ENCODE data around the gene MACROH2A2. TPM values are rescaled to one million over a fixed set of nuclear protein-coding genes. Genes with fewer than 3 reads are reported as not detected.
"Not testable (repeated sequence)": the region's sequence is repeated elsewhere in the genome, so short reads cannot be mapped to it uniquely, and the experiment has no call there.

MACROH2A2 gene
- polyA plus RNA-seq, 1 donor = 52.0 TPM

DNA sequence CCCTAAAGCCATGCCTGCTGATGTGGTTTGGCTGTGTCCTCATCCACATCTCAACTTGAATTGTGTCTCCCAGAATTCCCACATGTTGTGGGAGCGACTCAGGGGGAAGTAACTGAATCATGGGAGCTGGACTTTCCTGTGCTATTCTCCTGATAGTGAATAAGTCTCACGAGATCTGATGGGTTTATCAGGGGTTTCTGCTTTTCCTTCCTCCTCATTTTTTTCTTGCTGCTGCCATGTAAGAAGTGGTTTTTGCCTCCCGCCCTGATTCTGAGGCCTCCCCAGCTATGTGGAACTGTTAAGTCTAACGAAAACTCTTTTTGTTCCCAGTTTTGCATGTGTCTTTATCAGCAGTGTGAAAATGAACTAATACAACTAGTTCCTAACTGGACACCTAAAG, 11.8 kb downstream of the MACROH2A2 start:
- no peaks in the 10 kb centered on the region for H3K36me3 ChIP-seq (ENCODE audit: control insufficient read depth, insufficient read depth, low read length)
- no peaks in the 10 kb centered on the region for H3K4me1 ChIP-seq (ENCODE audit: control insufficient read depth, insufficient read depth, low read length)
- H3K4me3 ChIP-seq (ENCODE audit: low read length) = no peak overlapping the region
- no peak for DNase-seq
- no peak overlapping the region for H3K27ac ChIP-seq (ENCODE audit: low read length)
- no peaks in the 10 kb centered on the region for H3K27me3 ChIP-seq (ENCODE audit: control insufficient read depth, insufficient read depth, low read length)
- no CpG with 5 or more reads among the region's 4 CpGs for WGBS (ENCODE audit: insufficient coverage, low lambda C conversion rate)
- H3K9me3 ChIP-seq (ENCODE audit: control insufficient read depth, low read depth, low read length) = no peaks in the 10 kb centered on the region

GRCh38 chr10:70066190-70066589, 13.5 kb downstream of the MACROH2A2 start:
- Histone ChIP-seq H3K4me3 (ENCODE audit: low read length) (no peak overlapping the region), H3K36me3 (ENCODE audit: control insufficient read depth, insufficient read depth, low read length) (no peaks in the 10 kb centered on the region), H3K27me3 (ENCODE audit: control insufficient read depth, insufficient read depth, low read length) (no peaks in the 10 kb centered on the region), H3K27ac (ENCODE audit: low read length) (no peak overlapping the region), H3K4me1 (ENCODE audit: control insufficient read depth, insufficient read depth, low read length) (no peaks in the 10 kb centered on the region), H3K9me3 (ENCODE audit: control insufficient read depth, low read depth, low read length) (no peaks in the 10 kb centered on the region)
- DNase-seq = no peak
- 75% methylated on average over 2 of the region's 3 CpGs for WGBS (ENCODE audit: insufficient coverage, low lambda C conversion rate)

GRCh38 chr10:70067586-70067985, 14.9 kb downstream of the MACROH2A2 start:
- Histone ChIP-seq H3K27ac (ENCODE audit: low read length) (no peak overlapping the region), H3K4me3 (ENCODE audit: low read length) (no peak overlapping the region), H3K36me3 (ENCODE audit: control insufficient read depth, insufficient read depth, low read length) (no peaks in the 10 kb centered on the region), H3K27me3 (ENCODE audit: control insufficient read depth, insufficient read depth, low read length) (no peaks in the 10 kb centered on the region), H3K9me3 (ENCODE audit: control insufficient read depth, low read depth, low read length) (no peaks in the 10 kb centered on the region), H3K4me1 (ENCODE audit: control insufficient read depth, insufficient read depth, low read length) (no peaks in the 10 kb centered on the region)
- no peak for DNase-seq
- WGBS (ENCODE audit: insufficient coverage, low lambda C conversion rate) = no CpG with 5 or more reads among the region's 2 CpGs

DNA sequence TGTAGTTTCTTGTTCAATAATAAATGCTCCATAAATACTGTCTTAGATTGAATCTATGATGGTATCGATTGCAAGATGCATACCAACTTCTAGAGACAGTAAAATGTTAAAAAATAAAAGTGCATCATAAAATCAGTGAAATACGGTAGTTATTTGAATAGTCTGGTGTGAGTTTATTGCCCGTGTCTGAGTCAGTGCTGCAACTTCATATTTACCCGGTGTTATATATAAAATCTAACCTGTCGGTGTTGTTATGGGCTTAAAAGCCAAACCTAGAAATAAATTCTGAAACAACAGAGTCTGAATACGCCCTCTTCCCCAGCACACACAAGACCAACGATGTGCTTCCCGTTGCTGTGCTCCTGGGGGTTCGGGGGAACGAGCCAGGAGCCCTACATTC, 16.3 kb downstream of the MACROH2A2 start:
- no peaks in the 10 kb centered on the region for H3K4me1 ChIP-seq (ENCODE audit: control insufficient read depth, insufficient read depth, low read length)
- WGBS (ENCODE audit: insufficient coverage, low lambda C conversion rate) = 98% methylated on average over 6 of the region's 10 CpGs
- no peaks in the 10 kb centered on the region for H3K9me3 ChIP-seq (ENCODE audit: control insufficient read depth, low read depth, low read length)

DNA sequence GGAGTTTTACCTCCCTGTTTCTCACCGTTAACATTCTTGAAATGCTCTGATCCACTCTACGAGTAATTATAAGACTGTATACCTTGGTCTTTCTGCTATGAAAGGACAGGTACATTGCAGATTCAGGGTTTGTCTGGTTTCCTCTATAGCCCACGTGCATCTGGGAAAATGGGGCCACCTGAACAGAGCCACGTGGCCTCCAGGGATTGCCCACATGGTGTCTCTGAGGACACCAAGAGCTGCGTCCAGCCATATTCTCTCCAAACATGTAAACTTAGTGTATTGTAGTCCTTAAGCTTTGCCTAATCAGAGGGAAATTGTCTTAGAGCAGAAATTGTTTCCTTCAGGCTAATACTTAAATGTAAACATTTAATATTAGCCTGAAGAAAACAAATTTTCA, 16.7 kb downstream of the MACROH2A2 start:
- no peaks in the 10 kb centered on the region for H3K4me1 ChIP-seq (ENCODE audit: control insufficient read depth, insufficient read depth, low read length)
- DNase-seq = no peak
- no CpG with 5 or more reads among the region's 5 CpGs for WGBS (ENCODE audit: insufficient coverage, low lambda C conversion rate)
- no peak overlapping the region for H3K4me3 ChIP-seq (ENCODE audit: low read length)
- no peak overlapping the region for H3K27ac ChIP-seq (ENCODE audit: low read length)
- H3K27me3 ChIP-seq (ENCODE audit: control insufficient read depth, insufficient read depth, low read length) = no peaks in the 10 kb centered on the region
- no peaks in the 10 kb centered on the region for H3K36me3 ChIP-seq (ENCODE audit: control insufficient read depth, insufficient read depth, low read length)
- H3K9me3 ChIP-seq (ENCODE audit: control insufficient read depth, low read depth, low read length) = no peaks in the 10 kb centered on the region

More for the DNA sequence above, 16.3 kb downstream of the MACROH2A2 start:
- Histone ChIP-seq H3K36me3 (ENCODE audit: control insufficient read depth, insufficient read depth, low read length) (no peaks in the 10 kb centered on the region), H3K27me3 (ENCODE audit: control insufficient read depth, insufficient read depth, low read length) (no peaks in the 10 kb centered on the region), H3K27ac (ENCODE audit: low read length) (no peak overlapping the region), H3K4me3 (ENCODE audit: low read length) (no peak overlapping the region)
- DNase-seq = no peak

DNA sequence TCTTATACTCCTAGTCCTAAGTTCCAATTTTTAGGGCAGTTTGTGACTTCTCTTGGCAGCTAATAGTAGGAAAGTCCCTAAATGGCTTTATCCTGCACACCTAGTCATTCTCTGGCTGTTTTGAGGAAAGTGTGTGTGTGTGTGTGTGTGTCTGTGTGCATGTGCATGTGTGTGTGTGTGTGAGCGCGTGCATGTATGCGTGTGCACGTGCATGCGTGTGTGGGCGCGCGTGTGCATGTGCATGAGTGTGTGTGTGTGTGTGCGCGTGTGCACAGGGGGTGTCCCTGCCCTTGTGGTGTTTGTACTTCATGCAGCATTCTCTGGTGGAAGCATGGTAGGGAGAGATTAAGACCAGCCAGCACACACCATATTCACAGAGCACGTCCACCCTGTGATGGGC, 18.2 kb downstream of the MACROH2A2 start:
- H3K27ac ChIP-seq (ENCODE audit: low read length) = no peak overlapping the region
- H3K4me1 ChIP-seq (ENCODE audit: control insufficient read depth, insufficient read depth, low read length) = no peaks in the 10 kb centered on the region
- H3K36me3 ChIP-seq (ENCODE audit: control insufficient read depth, insufficient read depth, low read length) = peaks cover 6% of the 10 kb centered on the region
- DNase-seq = no peak
- no peak overlapping the region for H3K4me3 ChIP-seq (ENCODE audit: low read length)
- no peaks in the 10 kb centered on the region for H3K9me3 ChIP-seq (ENCODE audit: control insufficient read depth, low read depth, low read length)
- 100% methylated on average over 3 of the region's 11 CpGs for WGBS (ENCODE audit: insufficient coverage, low lambda C conversion rate)
- H3K27me3 ChIP-seq (ENCODE audit: control insufficient read depth, insufficient read depth, low read length) = no peaks in the 10 kb centered on the region

DNA sequence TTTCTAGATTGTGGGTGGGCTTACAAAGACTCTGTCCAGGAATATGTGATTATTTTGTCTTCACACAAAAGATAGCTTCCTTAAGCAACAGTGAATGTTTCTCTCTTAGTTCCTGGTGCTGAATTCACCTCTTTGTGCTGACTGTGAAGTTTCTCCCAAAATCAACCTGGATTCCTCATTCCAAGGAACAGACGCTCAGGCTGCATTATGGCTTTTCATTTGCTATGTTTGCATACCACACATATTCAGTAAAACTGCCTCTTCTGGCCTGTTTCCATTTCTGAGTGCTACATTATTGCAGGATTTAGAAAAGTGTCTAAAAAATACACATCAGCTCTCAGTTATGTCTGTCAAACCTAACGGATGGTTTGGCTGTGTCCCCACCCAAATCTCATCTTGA, 21.5 kb downstream of the MACROH2A2 start:
- Histone ChIP-seq H3K4me1 (ENCODE audit: control insufficient read depth, insufficient read depth, low read length) (no peaks in the 10 kb centered on the region), H3K27ac (ENCODE audit: low read length) (no peak overlapping the region), H3K4me3 (ENCODE audit: low read length) (no peak overlapping the region), H3K36me3 (ENCODE audit: control insufficient read depth, insufficient read depth, low read length) (peaks cover 27% of the 10 kb centered on the region), H3K27me3 (ENCODE audit: control insufficient read depth, insufficient read depth, low read length) (no peaks in the 10 kb centered on the region), H3K9me3 (ENCODE audit: control insufficient read depth, low read depth, low read length) (no peaks in the 10 kb centered on the region)
- WGBS (ENCODE audit: insufficient coverage, low lambda C conversion rate) = no CpG with 5 or more reads among the region's 2 CpGs
- DNase-seq = no peak

DNA sequence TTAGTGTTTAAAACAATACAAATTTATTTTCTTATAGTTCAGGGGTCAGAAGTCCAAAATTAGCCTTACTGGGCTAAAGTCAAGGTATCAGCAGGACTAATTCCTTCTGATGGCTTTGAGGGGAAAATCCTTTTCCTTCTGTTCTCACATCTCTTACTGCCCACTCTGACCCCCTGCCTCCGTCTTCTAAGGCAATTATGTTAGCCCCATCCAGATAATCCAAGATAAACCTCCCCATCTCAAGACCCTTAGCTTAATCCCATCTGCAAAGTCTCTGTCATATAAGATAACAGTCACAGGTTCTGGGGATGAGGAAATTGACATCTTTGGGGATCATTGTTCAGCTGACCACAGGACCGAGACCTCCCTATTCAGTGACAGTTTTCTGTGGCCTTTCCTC, 22.3 kb downstream of the MACROH2A2 start:
- H3K9me3 ChIP-seq (ENCODE audit: control insufficient read depth, low read depth, low read length) = no peaks in the 10 kb centered on the region
- H3K27me3 ChIP-seq (ENCODE audit: control insufficient read depth, insufficient read depth, low read length) = no peaks in the 10 kb centered on the region
- no peak overlapping the region for H3K27ac ChIP-seq (ENCODE audit: low read length)
- no peak overlapping the region for H3K4me3 ChIP-seq (ENCODE audit: low read length)
- no CpG with 5 or more reads among the region's 2 CpGs for WGBS (ENCODE audit: insufficient coverage, low lambda C conversion rate)
- DNase-seq = no peak
- peaks cover 27% of the 10 kb centered on the region for H3K36me3 ChIP-seq (ENCODE audit: control insufficient read depth, insufficient read depth, low read length)
- H3K4me1 ChIP-seq (ENCODE audit: control insufficient read depth, insufficient read depth, low read length) = no peaks in the 10 kb centered on the region

DNA sequence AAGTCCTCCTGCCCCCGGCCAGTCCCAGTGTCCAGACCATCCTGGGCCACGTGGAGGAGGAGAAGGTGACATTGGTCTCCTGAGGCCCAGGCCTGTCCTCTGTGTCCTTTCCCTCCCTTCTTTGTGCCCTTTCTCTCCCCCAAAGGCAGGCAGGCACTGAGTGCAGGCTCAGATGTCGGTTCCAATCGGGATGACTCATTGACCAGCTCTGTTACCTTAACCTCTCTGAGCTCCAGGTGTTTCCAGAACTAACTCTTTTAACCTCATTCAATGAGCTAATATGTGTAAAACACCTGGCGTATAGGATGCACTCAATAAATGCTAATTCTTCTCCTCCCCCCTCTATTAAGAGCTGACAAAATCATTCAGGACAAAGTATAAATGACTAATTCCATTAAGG, 25.7 kb downstream of the MACROH2A2 start:
- H3K36me3 ChIP-seq (ENCODE audit: control insufficient read depth, insufficient read depth, low read length) = peaks cover 35% of the 10 kb centered on the region
- no peaks in the 10 kb centered on the region for H3K27me3 ChIP-seq (ENCODE audit: control insufficient read depth, insufficient read depth, low read length)
- no CpG with 5 or more reads among the region's 5 CpGs for WGBS (ENCODE audit: insufficient coverage, low lambda C conversion rate)
- no peak overlapping the region for H3K27ac ChIP-seq (ENCODE audit: low read length)
- H3K4me1 ChIP-seq (ENCODE audit: control insufficient read depth, insufficient read depth, low read length) = no peaks in the 10 kb centered on the region
- no peaks in the 10 kb centered on the region for H3K9me3 ChIP-seq (ENCODE audit: control insufficient read depth, low read depth, low read length)
- no peak overlapping the region for H3K4me3 ChIP-seq (ENCODE audit: low read length)
- DNase-seq = no peak

DNA sequence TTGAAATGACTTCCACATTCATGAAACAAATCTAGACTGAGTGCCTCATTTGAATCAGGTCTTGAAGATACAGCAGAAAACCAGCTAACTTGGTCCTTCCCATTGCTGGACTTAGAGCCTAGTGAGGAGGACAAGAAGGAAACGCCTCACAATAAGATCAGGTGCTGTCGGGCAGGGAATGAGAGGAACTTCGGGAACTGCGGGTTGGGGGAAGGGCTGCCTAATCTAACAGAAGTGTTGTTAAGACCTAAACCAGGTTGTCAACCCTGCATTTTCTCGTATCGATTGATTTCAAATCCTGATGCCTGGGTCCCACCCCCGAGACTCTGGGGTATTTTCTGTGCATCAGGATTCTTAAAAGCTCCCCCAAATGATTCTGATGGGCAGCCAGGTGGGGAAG, 26.3 kb downstream of the MACROH2A2 start:
- Histone ChIP-seq H3K27me3 (ENCODE audit: control insufficient read depth, insufficient read depth, low read length) (no peaks in the 10 kb centered on the region), H3K36me3 (ENCODE audit: control insufficient read depth, insufficient read depth, low read length) (peaks cover 36% of the 10 kb centered on the region), H3K27ac (ENCODE audit: low read length) (no peak overlapping the region), H3K4me1 (ENCODE audit: control insufficient read depth, insufficient read depth, low read length) (no peaks in the 10 kb centered on the region), H3K9me3 (ENCODE audit: control insufficient read depth, low read depth, low read length) (no peaks in the 10 kb centered on the region), H3K4me3 (ENCODE audit: low read length) (no peak overlapping the region)
- WGBS (ENCODE audit: insufficient coverage, low lambda C conversion rate) = no CpG with 5 or more reads among the region's 7 CpGs
- no peak for DNase-seq

- not testable (repeated sequence) for H3K4me1 ChIP-seq (ENCODE audit: control insufficient read depth, insufficient read depth, low read length); H3K4me3 ChIP-seq (ENCODE audit: low read length); DNase-seq; H3K27ac ChIP-seq (ENCODE audit: low read length); H3K9me3 ChIP-seq (ENCODE audit: control insufficient read depth, low read depth, low read length); H3K27me3 ChIP-seq (ENCODE audit: control insufficient read depth, insufficient read depth, low read length)
- H3K36me3 ChIP-seq (ENCODE audit: control insufficient read depth, insufficient read depth, low read length) = peaks cover 30% of the 10 kb centered on the region
- no CpG with 5 or more reads among the region's 2 CpGs for WGBS (ENCODE audit: insufficient coverage, low lambda C conversion rate)
Measured at GRCh38 chr10:70080789-70081188, 28.1 kb downstream of the MACROH2A2 start.
